ENCODE results near the gene PFDN5.

GRCh38 chr12:53288322-53288721, 7.0 kb upstream of the PFDN5 start:
- no peak for TF ChIP-seq POLR2A (IDR thresholded peaks at IDR 0.05; ENCODE audit: low read depth, low read length)
- TF ChIP-seq POLR2AphosphoS5 (IDR thresholded peaks at IDR 0.05; ENCODE audit: low read depth, low read length), result no peak
- no peak for TF ChIP-seq PAX5 (IDR thresholded peaks at IDR 0.05; ENCODE audit: insufficient read depth, low read length, severe bottlenecking)
- TF ChIP-seq TAF1 (IDR thresholded peaks at IDR 0.05; ENCODE audit: low read depth, low read length), result no peak
- no peak for TF ChIP-seq POU2F2 (IDR thresholded peaks at IDR 0.05; ENCODE audit: low read depth, low read length)
- no peak for TF ChIP-seq SPI1 (IDR thresholded peaks at IDR 0.05; ENCODE audit: low read depth, low read length)

Data from GM12891 (cell line).